ENCODE measurements around the gene ANO6.

The ANO6 gene

DNA sequence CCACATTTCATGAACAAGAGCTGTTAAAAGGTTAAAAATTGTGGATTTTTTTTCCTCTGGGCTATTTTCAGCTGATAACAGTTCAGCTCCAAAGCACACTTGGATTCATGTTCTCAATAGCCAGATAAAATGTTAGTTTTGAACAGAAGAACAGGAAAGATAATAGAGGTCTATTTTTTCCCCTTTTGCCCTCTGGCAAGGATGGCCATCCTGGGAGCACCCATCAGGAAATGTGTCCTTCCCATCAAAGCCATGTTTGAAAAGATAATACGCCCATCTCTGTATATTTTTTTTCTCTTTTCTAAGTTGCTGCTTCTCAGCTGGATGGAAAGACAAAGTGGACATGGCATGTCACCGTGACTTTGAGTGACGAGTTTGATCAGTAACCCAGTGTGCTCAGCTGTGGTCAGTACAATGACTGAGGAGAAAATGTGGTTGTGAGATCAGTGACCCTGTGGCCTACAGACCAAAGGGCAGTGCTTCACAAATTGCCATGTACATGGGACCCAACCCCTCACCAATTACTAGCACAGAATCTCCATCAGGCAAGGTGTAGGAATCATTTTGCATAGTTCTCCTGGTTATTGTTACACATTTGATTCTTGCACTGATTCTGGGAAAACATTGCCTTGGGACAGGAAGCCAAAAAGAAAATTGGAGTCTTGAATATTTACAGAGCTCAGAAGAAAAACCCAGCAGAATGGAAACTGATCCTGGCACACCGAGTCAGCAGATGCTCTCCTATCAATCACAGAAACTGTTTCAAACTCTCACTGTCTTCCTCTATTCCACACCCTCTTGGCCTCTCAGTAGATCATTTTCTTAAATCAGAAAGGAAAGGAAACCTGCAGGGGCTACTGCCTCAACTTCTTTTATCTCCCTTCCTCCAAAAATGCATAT, 64.3 kb downstream of the ANO6 start:
- H3K4me3 ChIP-seq (ENCODE audit: low read length), result no peak overlapping the region
- no peak for DNase-seq (ENCODE audit: low read depth)
- TF ChIP-seq, protein P1, sequence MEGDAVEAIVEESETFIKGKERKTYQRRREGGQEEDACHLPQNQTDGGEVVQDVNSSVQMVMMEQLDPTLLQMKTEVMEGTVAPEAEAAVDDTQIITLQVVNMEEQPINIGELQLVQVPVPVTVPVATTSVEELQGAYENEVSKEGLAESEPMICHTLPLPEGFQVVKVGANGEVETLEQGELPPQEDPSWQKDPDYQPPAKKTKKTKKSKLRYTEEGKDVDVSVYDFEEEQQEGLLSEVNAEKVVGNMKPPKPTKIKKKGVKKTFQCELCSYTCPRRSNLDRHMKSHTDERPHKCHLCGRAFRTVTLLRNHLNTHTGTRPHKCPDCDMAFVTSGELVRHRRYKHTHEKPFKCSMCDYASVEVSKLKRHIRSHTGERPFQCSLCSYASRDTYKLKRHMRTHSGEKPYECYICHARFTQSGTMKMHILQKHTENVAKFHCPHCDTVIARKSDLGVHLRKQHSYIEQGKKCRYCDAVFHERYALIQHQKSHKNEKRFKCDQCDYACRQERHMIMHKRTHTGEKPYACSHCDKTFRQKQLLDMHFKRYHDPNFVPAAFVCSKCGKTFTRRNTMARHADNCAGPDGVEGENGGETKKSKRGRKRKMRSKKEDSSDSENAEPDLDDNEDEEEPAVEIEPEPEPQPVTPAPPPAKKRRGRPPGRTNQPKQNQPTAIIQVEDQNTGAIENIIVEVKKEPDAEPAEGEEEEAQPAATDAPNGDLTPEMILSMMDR (conservative IDR thresholded peaks at IDR 0.05; ENCODE audit: low read depth, low read length), result no peak

DNA sequence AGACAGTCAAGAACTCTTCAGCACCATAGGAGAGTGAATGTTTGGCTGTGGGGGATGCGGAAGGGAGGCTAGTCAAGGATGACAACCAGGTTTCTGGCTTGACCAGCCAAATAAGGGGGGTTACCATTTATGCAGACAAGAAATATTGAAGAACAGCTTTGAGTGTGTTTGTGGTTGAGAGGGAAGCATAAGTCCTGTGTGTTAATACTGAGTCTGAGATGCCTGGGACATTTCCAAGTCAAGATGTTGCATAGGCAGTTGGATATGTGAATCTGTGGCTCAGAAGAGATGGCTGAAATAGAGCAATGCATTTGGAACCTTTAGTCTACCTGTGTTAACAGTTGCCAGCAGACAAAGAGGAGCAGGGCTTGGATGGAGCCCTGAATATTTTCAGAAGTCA, 66.1 kb downstream of the ANO6 start:
- no peak for DNase-seq (ENCODE audit: low read depth)
- H3K4me3 ChIP-seq (ENCODE audit: low read length), result no peak overlapping the region
- TF ChIP-seq, protein P1 (conservative IDR thresholded peaks at IDR 0.05; ENCODE audit: low read depth, low read length), result no peak

DNA sequence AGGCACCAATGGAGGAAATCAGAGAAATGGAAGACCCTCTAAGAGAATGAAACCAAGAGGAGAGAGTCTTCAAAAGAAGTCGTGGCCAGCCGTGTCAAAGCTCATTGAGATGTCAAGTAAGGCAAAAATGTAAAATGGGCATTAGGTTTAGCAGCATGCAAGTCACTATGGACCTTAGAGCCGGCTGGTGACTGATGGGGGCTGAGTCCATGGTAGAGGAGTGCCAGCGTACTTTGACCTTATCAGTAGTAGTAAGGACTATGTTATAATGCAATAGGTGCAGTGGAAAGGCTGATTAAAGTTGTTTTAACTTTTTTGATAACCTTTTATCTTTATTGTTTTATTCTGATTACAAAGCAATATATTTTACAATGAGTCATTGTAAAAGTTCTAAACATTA, 66.5 kb downstream of the ANO6 start:
- DNase-seq (ENCODE audit: low read depth), result no peak
- TF ChIP-seq, protein P1 (conservative IDR thresholded peaks at IDR 0.05; ENCODE audit: low read depth, low read length), result no peak
- H3K4me3 ChIP-seq (ENCODE audit: low read length), result no peak overlapping the region

DNA sequence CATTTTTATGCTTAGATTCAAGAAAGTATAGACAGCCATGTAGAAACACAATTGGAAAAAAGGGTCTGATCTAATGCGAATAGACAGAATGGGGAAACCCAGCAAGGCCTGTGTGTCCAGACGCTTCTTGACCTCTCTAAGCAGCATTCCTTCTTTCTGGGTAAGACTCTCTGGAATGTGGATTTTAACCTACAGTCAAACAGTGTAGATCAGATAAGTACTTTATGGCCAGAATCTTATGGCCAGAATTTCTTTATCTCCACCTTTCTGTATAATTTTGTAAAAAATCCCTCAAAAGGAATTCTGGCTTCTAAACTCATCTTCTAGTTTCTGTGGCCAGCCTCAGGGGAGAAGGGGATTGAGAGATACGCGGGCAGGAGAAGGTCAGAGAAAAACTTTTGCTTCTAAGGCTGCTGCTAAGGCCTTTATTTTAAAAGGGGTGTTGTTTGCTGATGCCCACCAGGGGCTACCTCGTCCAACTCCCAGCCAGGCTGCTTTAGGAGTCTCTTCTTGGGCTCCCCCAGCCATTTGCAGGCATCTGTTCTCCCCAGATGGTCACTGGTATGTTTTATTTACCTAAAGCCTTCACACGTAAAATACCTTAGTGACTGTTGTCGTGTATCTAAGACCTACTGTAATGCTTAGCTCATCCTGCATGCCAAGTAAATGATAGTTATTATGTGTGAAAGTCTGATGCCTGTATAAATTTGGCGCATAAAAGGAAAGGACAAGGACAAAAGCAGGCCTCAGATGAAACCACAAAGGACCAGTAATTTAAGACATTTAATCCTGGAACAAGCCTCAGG, 68.4 kb downstream of the ANO6 start:
- TF ChIP-seq, protein P1 (conservative IDR thresholded peaks at IDR 0.05; ENCODE audit: low read depth, low read length), result peak; percentile 35
- H3K4me3 ChIP-seq (ENCODE audit: low read length), result no peak overlapping the region
- DNase-seq (ENCODE audit: low read depth), result peak; percentile 73

DNA sequence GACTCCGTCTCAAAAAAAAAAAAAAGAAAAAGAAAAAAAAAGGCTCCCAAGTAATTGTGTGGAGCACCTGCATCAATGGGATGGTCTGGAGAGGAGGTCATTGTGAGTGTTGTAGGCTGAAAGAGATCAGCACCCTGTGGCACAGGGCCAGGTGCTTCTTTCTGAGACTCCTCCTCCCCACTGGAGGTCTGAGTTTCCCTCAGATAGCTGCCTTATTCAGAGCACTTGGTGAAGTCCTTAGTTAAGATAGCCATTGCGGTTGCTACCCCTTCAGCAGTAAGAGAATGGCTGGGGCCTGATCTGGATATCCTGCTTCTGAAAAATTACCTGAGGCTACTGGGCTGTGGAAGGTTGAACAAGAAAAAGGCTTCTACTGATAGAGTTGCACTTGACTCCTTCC, 69.8 kb downstream of the ANO6 start:
- DNase-seq (ENCODE audit: low read depth), result no peak
- TF ChIP-seq, protein P1 (conservative IDR thresholded peaks at IDR 0.05; ENCODE audit: low read depth, low read length), result no peak
- no peak overlapping the region for H3K4me3 ChIP-seq (ENCODE audit: low read length)

DNA sequence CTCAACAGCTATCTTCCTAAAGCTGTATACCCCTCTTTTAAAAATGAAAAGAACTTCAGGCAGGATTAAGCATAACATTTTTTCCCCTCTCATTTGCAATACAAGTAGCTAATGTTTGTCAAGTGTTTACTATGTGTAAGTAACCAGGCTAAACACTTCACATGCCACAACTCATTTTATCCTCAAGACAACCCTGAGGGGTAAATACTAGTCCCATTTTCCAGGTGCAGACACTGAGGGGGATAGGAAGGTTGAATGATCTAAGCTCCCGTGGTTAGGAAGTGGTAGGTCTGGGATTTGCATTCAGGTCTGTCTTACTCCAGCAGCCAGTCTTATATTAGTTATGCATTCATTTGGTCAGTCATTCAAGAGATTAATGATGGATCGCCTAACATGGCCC, 70.7 kb downstream of the ANO6 start:
- no peak for DNase-seq (ENCODE audit: low read depth)
- H3K4me3 ChIP-seq (ENCODE audit: low read length), result no peak overlapping the region
- TF ChIP-seq, protein P1 (conservative IDR thresholded peaks at IDR 0.05; ENCODE audit: low read depth, low read length), result no peak
